Smooth muscle cell (in vitro differentiated cells): Measurements from ENCODE around the gene FPGT. TPM values are rescaled to one million over a fixed set of nuclear protein-coding genes. Genes with fewer than 3 reads are reported as not detected.
"Not testable (repeated sequence)": the region's sequence is repeated elsewhere in the genome, so short reads cannot be mapped to it uniquely, and the experiment has no call there.

ENCODE experiments used
- DNase-seq: peaks from one replicate; lab custom pipeline; 2025; ENCODE audit not compliant: unreplicated experiment; lab: John Stamatoyannopoulos, UW
- H2AFZ ChIP-seq: fragments of 200-600 bp; sonication (generic); 2 replicates; pipeline ENCODE4 v1.6.0; 2016; ENCODE audit warnings: antibody characterized with exemption, low read depth, mild to moderate bottlenecking
- H3F3A ChIP-seq: fragments of 200-600 bp; sonication (generic); 2 replicates; pipeline ENCODE4 v1.6.0; 2017; ENCODE audit warnings: antibody characterized with exemption, low read depth
- H3K27ac ChIP-seq: fragments of 200-600 bp; sonication (generic); 2 replicates; pipeline ENCODE4 v1.5.1; 2016; ENCODE audit warnings: low read depth, mild to moderate bottlenecking
- H3K27me3 ChIP-seq: fragments of 200-600 bp; sonication (generic); 2 replicates; pipeline ENCODE4 v1.6.1; 2016; ENCODE audit warnings: low read depth, mild to moderate bottlenecking
- H3K36me3 ChIP-seq: fragments of 200-600 bp; sonication (generic); 2 replicates; pipeline ENCODE4 v1.5.1; 2016; ENCODE audit warnings: low read depth
- H3K4me1 ChIP-seq: fragments of 200-600 bp; sonication (generic); 2 replicates; pipeline ENCODE4 v1.5.1; 2016; ENCODE audit warnings: low read depth
- H3K4me2 ChIP-seq: fragments of 200-600 bp; sonication (generic); 2 replicates; pipeline ENCODE4 v1.6.0; 2016; ENCODE audit warnings: mild to moderate bottlenecking
- H3K4me3 ChIP-seq: fragments of 200-600 bp; sonication (generic); 2 replicates; pipeline ENCODE4 v1.5.1; 2016; ENCODE audit warnings: mild to moderate bottlenecking
- H3K79me2 ChIP-seq: fragments of 200-600 bp; sonication (generic); 2 replicates; pipeline ENCODE4 v1.6.0; 2016; ENCODE audit warnings: low read depth, mild to moderate bottlenecking
- H3K9ac ChIP-seq: fragments of 200-600 bp; sonication (generic); 2 replicates; pipeline ENCODE4 v1.6.0; 2016; ENCODE audit warnings: low read depth
- H3K9me3 ChIP-seq: fragments of 200-600 bp; sonication (generic); replicated peaks from 2 replicates; pipeline ENCODE4 v1.5.1; 2016; ENCODE audit warnings: low read depth
- H4K20me1 ChIP-seq: fragments of 200-600 bp; sonication (generic); 2 replicates; pipeline ENCODE4 v1.6.0; 2016; ENCODE audit warnings: low read depth
- WGBS: methylation state at CpG from one replicate; pipeline ENCODE4 v1.1.7; 2016; ENCODE audit warnings: low lambda C conversion rate; 5-methylcytosine and 5-hydroxymethylcytosine counted together
- polyA plus RNA-seq: library from polyadenylated mRNA; unstranded; fragments of >200 nt; fragmentation: Nextera tagmentation; extraction: Ambion mirVana; gene quantifications from 2 replicates; pipeline ENCODE4 v1.2.1, GENCODE V29; 2016
- total RNA-seq: library from RNA; depleted of rRNA; stranded (reverse); fragments of >200 nt; gene quantifications from 2 replicates; pipeline ENCODE4 v1.2.3, GENCODE V29; 2014
- TF ChIP-seq, protein P1 (sequence below): fragments of 200-600 bp; sonication (generic); IDR thresholded peaks from 2 replicates; pipeline ENCODE4 v1.5.1; 2017; ENCODE audit warnings: borderline replicate concordance, mild to moderate bottlenecking, antibody characterized with exemption; ENCODE audit not compliant: insufficient read depth, poor library complexity, severe bottlenecking

Gene FPGT
- total and polyA plus RNA-seq, 2 experiments from 2014 or later: 1.2 to 7.1 TPM

DNA sequence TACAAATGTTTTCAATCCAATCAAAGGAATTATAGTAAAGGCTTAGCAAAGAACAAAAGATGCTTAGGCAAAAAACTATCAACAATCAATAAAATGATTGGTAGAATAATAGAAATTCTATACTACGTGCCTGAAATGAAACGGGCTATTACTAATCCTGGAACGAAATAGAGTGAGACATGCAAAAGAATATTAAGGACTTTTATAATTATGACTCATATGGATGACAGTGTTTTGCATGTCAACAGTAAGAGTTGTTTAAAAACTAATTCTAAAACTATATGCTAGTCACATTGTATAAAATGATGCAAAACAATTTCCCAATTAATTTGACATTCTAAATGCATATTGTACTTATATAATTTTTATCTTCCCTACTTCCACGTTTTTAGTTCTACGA, 35.7 kb upstream of the FPGT start:
- TF ChIP-seq, protein P1, sequence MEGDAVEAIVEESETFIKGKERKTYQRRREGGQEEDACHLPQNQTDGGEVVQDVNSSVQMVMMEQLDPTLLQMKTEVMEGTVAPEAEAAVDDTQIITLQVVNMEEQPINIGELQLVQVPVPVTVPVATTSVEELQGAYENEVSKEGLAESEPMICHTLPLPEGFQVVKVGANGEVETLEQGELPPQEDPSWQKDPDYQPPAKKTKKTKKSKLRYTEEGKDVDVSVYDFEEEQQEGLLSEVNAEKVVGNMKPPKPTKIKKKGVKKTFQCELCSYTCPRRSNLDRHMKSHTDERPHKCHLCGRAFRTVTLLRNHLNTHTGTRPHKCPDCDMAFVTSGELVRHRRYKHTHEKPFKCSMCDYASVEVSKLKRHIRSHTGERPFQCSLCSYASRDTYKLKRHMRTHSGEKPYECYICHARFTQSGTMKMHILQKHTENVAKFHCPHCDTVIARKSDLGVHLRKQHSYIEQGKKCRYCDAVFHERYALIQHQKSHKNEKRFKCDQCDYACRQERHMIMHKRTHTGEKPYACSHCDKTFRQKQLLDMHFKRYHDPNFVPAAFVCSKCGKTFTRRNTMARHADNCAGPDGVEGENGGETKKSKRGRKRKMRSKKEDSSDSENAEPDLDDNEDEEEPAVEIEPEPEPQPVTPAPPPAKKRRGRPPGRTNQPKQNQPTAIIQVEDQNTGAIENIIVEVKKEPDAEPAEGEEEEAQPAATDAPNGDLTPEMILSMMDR: no peak
- H3K36me3 ChIP-seq: no peaks in the 10 kb centered on the region
- no peak overlapping the region for H2AFZ ChIP-seq
- no peaks in the 10 kb centered on the region for H3K9me3 ChIP-seq
- no peaks in the 10 kb centered on the region for H3K4me1 ChIP-seq
- H3K9ac ChIP-seq: no peak overlapping the region
- no peaks in the 10 kb centered on the region for H3K79me2 ChIP-seq
- WGBS: 79% methylated on average over 5 of the region's 5 CpGs
- no peak overlapping the region for H3K27ac ChIP-seq
- H3K4me3 ChIP-seq: no peak overlapping the region
- H3K27me3 ChIP-seq: peaks cover 4% of the 10 kb centered on the region
- no peak overlapping the region for H3K4me2 ChIP-seq
- no peaks in the 10 kb centered on the region for H3F3A ChIP-seq
- no peaks in the 10 kb centered on the region for H4K20me1 ChIP-seq
- DNase-seq: no peak

DNA sequence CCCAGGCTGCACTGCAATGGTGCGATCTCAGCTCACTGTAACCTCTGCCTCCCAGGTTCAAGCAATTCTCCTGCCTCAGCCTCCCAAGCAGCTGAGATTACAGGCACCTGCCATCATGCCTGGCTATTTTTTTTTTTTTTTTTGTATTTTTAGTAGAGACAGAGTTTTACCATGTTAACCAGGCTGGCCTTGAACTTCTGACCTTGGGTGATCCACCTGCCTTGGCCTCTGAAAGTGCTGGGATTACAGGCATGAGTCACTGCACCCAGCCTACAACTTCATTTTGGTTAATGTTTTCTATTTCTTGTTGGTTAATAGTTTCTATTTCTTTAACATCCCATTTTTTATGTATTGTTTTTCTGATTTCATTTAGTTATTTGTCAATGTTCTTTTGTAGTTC, 23.6 kb upstream of the FPGT start:
- H2AFZ ChIP-seq, H3K79me2 ChIP-seq, H3K4me2 ChIP-seq, H3K9me3 ChIP-seq, H4K20me1 ChIP-seq, DNase-seq, H3K36me3 ChIP-seq, H3K4me1 ChIP-seq, H3K27ac ChIP-seq, H3K9ac ChIP-seq, H3K4me3 ChIP-seq, H3F3A ChIP-seq, H3K27me3 ChIP-seq: not testable (repeated sequence)
- WGBS: 95% methylated on average over 1 of the region's 1 CpG

DNA sequence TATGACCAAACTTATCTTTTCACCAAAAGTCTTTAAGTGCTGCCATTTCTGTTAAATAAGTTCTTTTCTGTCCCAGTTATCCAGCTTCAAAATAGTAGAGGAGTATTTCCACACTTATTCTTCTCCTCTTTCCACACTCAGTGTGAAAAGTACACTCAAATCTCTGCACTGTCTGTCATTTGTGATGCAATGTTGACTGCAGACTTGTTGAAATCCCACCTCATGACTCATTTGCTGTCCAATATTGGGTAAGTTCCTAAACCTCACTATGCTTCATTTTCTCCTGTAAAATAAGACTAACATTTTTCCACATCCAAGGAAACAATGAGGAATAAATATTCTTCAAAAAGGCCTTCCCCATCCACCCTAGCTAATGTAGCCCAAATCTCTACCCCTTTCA, 17.6 kb upstream of the FPGT start:
- Histone ChIP-seq H3K27ac (no peak overlapping the region), H3K9me3 (no peaks in the 10 kb centered on the region), H3K27me3 (no peaks in the 10 kb centered on the region), H3K4me2 (no peak overlapping the region), H3K4me3 (no peak overlapping the region), H4K20me1 (no peaks in the 10 kb centered on the region), H3K79me2 (no peaks in the 10 kb centered on the region), H3K36me3 (no peaks in the 10 kb centered on the region), H3F3A (no peaks in the 10 kb centered on the region), H2AFZ (no peak overlapping the region), H3K4me1 (no peaks in the 10 kb centered on the region), H3K9ac (no peak overlapping the region)
- TF ChIP-seq, protein P1: no peak
- no peak for DNase-seq

DNA sequence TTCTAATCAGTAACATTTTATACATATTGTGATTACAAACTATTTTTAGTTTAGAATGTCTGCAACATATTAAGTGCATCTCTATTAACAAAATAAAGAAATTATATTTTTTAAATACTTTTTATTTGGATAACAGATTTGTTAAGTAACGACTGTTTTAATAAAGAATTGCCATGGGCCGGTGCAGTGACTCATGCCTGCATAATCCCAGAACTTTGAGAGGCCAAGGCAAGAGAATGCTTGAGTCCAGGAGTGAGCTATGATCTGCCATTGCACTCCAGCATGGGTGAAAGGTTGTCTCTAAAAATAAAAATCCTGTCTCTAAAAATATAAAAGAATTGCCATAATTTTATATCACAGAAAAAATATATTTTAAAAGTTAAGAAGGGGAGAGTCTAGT, 4.1 kb upstream of the FPGT start:
- Histone ChIP-seq H3K4me2 (no peak overlapping the region), H3K36me3 (no peaks in the 10 kb centered on the region), H3K9me3 (no peaks in the 10 kb centered on the region), H2AFZ (no peak overlapping the region), H3K27me3 (no peaks in the 10 kb centered on the region), H3K79me2 (no peaks in the 10 kb centered on the region), H3K27ac (no peak overlapping the region), H3K4me1 (no peaks in the 10 kb centered on the region), H4K20me1 (no peaks in the 10 kb centered on the region), H3F3A (no peaks in the 10 kb centered on the region), H3K4me3 (no peak overlapping the region), H3K9ac (no peak overlapping the region)
- WGBS: 9% methylated on average over 2 of the region's 2 CpGs
- DNase-seq: no peak
- TF ChIP-seq, protein P1: no peak
